Measurements from ENCODE around the gene IFI16. TPM values are rescaled to one million over a fixed set of nuclear protein-coding genes. Genes with fewer than 3 reads are reported as not detected.

IFI16 gene
- total and polyA plus RNA-seq, 10 of the 15 experiments (the other 5 are each of a cell fraction or from before 2014, with no cell fraction given), result 120 to 375 (median 188) TPM

- TF ChIP-seq CTCF (IDR thresholded peaks at IDR 0.05 in 2 of 3, conservative IDR thresholded peaks at IDR 0.05 in 1 of 3; ENCODE audit: control insufficient read depth in 2 of 3, extremely low read depth in 1 of 3, insufficient read depth in 1 of 3, low read depth in 3 of 3, low read length in 3 of 3), result no peak
- no peak for TF ChIP-seq LARP7 (IDR thresholded peaks at IDR 0.05)
- TF ChIP-seq MTA2 (IDR thresholded peaks at IDR 0.05; ENCODE audit: low read depth), result no peak
Measured at GRCh38 chr1:158999316-159000069, 10.2 kb upstream of the IFI16 start (continued).

DNA sequence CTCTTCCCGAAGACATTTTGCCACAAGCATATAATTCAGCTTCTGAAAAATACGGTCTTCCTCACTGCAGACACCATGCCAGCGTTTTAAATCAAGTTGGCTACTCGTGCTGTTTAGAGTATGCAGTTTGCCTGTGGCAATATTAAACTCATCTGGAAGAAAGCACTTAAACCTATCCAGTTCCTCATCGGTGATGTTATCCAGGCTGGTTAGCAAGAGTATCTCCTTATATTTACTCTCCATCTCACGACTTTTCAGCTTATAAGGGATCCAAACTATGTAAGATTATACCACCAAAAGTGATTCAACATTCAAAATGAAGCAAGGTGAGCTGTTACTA is 9.7 kb upstream of the IFI16 start:
- no peak for ATAC-seq

More for the DNA sequence above, 9.7 kb upstream of the IFI16 start:
- POLR2A ChIA-PET, result interaction anchor here (1.1 kb wide), 1 partner anchor 8 kb away, joined by 3 read pairs; no protein-coding TSS in a partner anchor
- no peak for FAIRE-seq
- no peaks in the 10 kb centered on the region for H3K9me3 ChIP-seq (replicated peaks; ENCODE audit: control insufficient read depth, insufficient read depth, low read length)
- RAD21 ChIA-PET (ENCODE audit: unreplicated experiment), result interaction anchor here (1.0 to 1.4 kb wide), 3 partner anchors 73 to 798 kb away, joined by 3 to 5 read pairs (median 4); no protein-coding TSS in a partner anchor
- H3K36me3 ChIP-seq (ENCODE audit: control insufficient read depth in 2 of 2, insufficient read depth in 2 of 2, low read length in 1 of 2), result no peaks in the 10 kb centered on the region; a peak in 1 of 4 replicates
- H3K27ac ChIP-seq (ENCODE audit: control insufficient read depth, insufficient read depth), result no peak overlapping the region
- H3K4me3 ChIP-seq, result no peak overlapping the region
- CTCF ChIA-PET, result interaction anchor here (0.5 to 3.1 kb wide), 9 partner anchors 8 to 1494 kb away, joined by 3 to 25 read pairs (median 5); no protein-coding TSS in a partner anchor
- no peak overlapping the region for H2AFZ ChIP-seq (ENCODE audit: control insufficient read depth, low read depth, low read length)
- no peak for TF ChIP-seq NFXL1 (IDR thresholded peaks at IDR 0.05; ENCODE audit: borderline replicate concordance)
- TF ChIP-seq, protein P1, sequence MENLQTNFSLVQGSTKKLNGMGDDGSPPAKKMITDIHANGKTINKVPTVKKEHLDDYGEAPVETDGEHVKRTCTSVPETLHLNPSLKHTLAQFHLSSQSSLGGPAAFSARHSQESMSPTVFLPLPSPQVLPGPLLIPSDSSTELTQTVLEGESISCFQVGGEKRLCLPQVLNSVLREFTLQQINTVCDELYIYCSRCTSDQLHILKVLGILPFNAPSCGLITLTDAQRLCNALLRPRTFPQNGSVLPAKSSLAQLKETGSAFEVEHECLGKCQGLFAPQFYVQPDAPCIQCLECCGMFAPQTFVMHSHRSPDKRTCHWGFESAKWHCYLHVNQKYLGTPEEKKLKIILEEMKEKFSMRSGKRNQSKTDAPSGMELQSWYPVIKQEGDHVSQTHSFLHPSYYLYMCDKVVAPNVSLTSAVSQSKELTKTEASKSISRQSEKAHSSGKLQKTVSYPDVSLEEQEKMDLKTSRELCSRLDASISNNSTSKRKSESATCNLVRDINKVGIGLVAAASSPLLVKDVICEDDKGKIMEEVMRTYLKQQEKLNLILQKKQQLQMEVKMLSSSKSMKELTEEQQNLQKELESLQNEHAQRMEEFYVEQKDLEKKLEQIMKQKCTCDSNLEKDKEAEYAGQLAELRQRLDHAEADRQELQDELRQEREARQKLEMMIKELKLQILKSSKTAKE (IDR thresholded peaks at IDR 0.05; ENCODE audit: low read depth, poor library complexity, severe bottlenecking), result no peak
- no peak for TF ChIP-seq MYB (IDR thresholded peaks at IDR 0.05; ENCODE audit: borderline replicate concordance, low read depth, low read length)
- TF ChIP-seq SIN3A (IDR thresholded peaks at IDR 0.05; ENCODE audit: low read depth, low read length), result no peak
- no peak for TF ChIP-seq TCF7 (IDR thresholded peaks at IDR 0.05; ENCODE audit: borderline replicate concordance)
- TF ChIP-seq MYC (IDR thresholded peaks at IDR 0.05; ENCODE audit: insufficient read depth, insufficient read length, insufficient replicate concordance, low read length, severe bottlenecking), result no peak
- TF ChIP-seq SMARCA5 (IDR thresholded peaks at IDR 0.05), result no peak
- no peak for TF ChIP-seq SUZ12 (IDR thresholded peaks at IDR 0.05; ENCODE audit: unreplicated experiment)
- no peak for TF ChIP-seq RFX5 (IDR thresholded peaks at IDR 0.05; ENCODE audit: low read depth, low read length)
- TF ChIP-seq ESRRA (IDR thresholded peaks at IDR 0.05; ENCODE audit: low read length), result no peak
- no peak for TF ChIP-seq CHD1 (IDR thresholded peaks at IDR 0.05; ENCODE audit: low read depth, low read length)
- TF ChIP-seq TCF12 (IDR thresholded peaks at IDR 0.05; ENCODE audit: low read depth, low read length), result no peak
- TF ChIP-seq WRNIP1 (IDR thresholded peaks at IDR 0.05; ENCODE audit: borderline replicate concordance, low read depth, low read length), result no peak
- no peak for TF ChIP-seq ZNF207 (IDR thresholded peaks at IDR 0.05; ENCODE audit: borderline replicate concordance)
- no peak for TF ChIP-seq YBX1 (IDR thresholded peaks at IDR 0.05)
- in situ Hi-C loops (cut with MboI) (loop anchor here (10.0 kb wide), 1 partner anchor 715 kb away; the partner anchor contains the start of gene CD1C), intact Hi-C loops (cut with micrococcal nuclease; ENCODE audit: unreplicated experiment) (no loop called here)
- no peaks in the 10 kb centered on the region for H3K27me3 ChIP-seq (replicated peaks in 1 of 2; ENCODE audit: control insufficient read depth in 2 of 2, insufficient read depth in 2 of 2, low read length in 1 of 2)
- no TSS peak for BruUV-seq (replicated peaks)
- H3K4me2 ChIP-seq (ENCODE audit: control insufficient read depth, insufficient read depth), result no peak overlapping the region
- no peak for DNase-seq (ENCODE audit: low read depth, low spot score)
- SMC1A ChIA-PET (ENCODE audit: uncharacterized antibody, unreplicated experiment), result interaction anchor here (1.0 to 4.3 kb wide), 8 partner anchors 9 to 881 kb away, joined by 3 to 46 read pairs (median 4); partner anchors contain the start of gene IFI16
- H3K79me2 ChIP-seq (ENCODE audit: control insufficient read depth, insufficient read depth, low read length), result no peaks in the 10 kb centered on the region
- no peaks in the 10 kb centered on the region for H4K20me1 ChIP-seq (ENCODE audit: control insufficient read depth, insufficient read depth)
- WGBS (ENCODE audit: insufficient coverage, insufficient replicate concordance, low lambda C conversion rate, missing lambda C conversion rate), result 80% methylated on average over 6 of the region's 6 CpGs
- H3K4me1 ChIP-seq (ENCODE audit: control insufficient read depth, insufficient read depth, low read length), result peaks cover 7% of the 10 kb centered on the region
- no peak overlapping the region for H3K9ac ChIP-seq (ENCODE audit: control insufficient read depth, insufficient read depth, low read length)
